ENCODE data around the gene ARHGAP5. TPM values are rescaled to one million over a fixed set of nuclear protein-coding genes. Genes with fewer than 3 reads are reported as not detected.

Gene ARHGAP5
- total RNA-seq, 2 donors from 2014 or later = 52.7 to 58.4 TPM

- DNase-seq = no peak
- WGBS, 2 donors = 15 to 27% methylated on average over 1 of the region's 1 CpG
- Histone ChIP-seq H3K9me3 (no peaks in the 10 kb centered on the region), H3K4me1 (no peaks in the 10 kb centered on the region), H3K4me3 (no peak overlapping the region), H3K36me3 (replicated peaks in 1 of 2; ENCODE audit: insufficient read depth in 1 of 2, low read depth in 2 of 2) (no peaks in the 10 kb centered on the region), H3K27ac (no peak overlapping the region), H3K27me3 (no peaks in the 10 kb centered on the region)
- ATAC-seq = no peak
- intact Hi-C loops (cut with DNase I) = no loop called here
- TF ChIP-seq CTCF (IDR thresholded peaks at IDR 0.05) (no peak), POLR2A (IDR thresholded peaks at IDR 0.05) (no peak)
Observed at GRCh38 chr14:32038876-32039275, 38.2 kb upstream of the ARHGAP5 start.

GRCh38 chr14:32039401-32040030, 37.6 kb upstream of the ARHGAP5 start:
- DNase-seq (no peak), ATAC-seq (no peak)
- no peaks in the 10 kb centered on the region for H3K36me3 ChIP-seq (replicated peaks in 1 of 2; ENCODE audit: insufficient read depth in 1 of 2, low read depth in 2 of 2)
- no peaks in the 10 kb centered on the region for H3K4me1 ChIP-seq
- WGBS, 2 donors = 72 to 76% methylated on average over 7 of the region's 7 CpGs
- no peak overlapping the region for H3K4me3 ChIP-seq
- no peak for TF ChIP-seq CTCF (IDR thresholded peaks at IDR 0.05)
- no peak for TF ChIP-seq POLR2A (IDR thresholded peaks at IDR 0.05)
- H3K9me3 ChIP-seq = no peaks in the 10 kb centered on the region
- H3K27ac ChIP-seq = no peak overlapping the region
- intact Hi-C loops (cut with DNase I) = no loop called here
- H3K27me3 ChIP-seq = no peaks in the 10 kb centered on the region

GRCh38 chr14:32043624-32044023, 33.5 kb upstream of the ARHGAP5 start:
- H3K9me3 ChIP-seq = no peaks in the 10 kb centered on the region
- TF ChIP-seq POLR2A (IDR thresholded peaks at IDR 0.05) = no peak
- no peak for TF ChIP-seq CTCF (IDR thresholded peaks at IDR 0.05)
- H3K36me3 ChIP-seq (replicated peaks in 1 of 2; ENCODE audit: insufficient read depth in 1 of 2, low read depth in 2 of 2) = no peaks in the 10 kb centered on the region
- H3K4me1 ChIP-seq = no peaks in the 10 kb centered on the region
- intact Hi-C loops (cut with DNase I) = no loop called here
- peak overlapping the region in 1 of 4 donors; percentile 61 for H3K27ac ChIP-seq
- ATAC-seq (no peak), DNase-seq (no peak)
- H3K4me3 ChIP-seq = no peak overlapping the region
- H3K27me3 ChIP-seq = no peaks in the 10 kb centered on the region
- 37 to 41% methylated on average over 4 of the region's 4 CpGs for WGBS, 2 donors

- Histone ChIP-seq H3K4me1 (no peaks in the 10 kb centered on the region), H3K27me3 (no peaks in the 10 kb centered on the region), H3K4me3 (no peak overlapping the region), H3K36me3 (replicated peaks in 1 of 2; ENCODE audit: insufficient read depth in 1 of 2, low read depth in 2 of 2) (no peaks in the 10 kb centered on the region), H3K27ac (peak overlapping the region in 2 of 4 donors; percentile 0 to 61), H3K9me3 (no peaks in the 10 kb centered on the region)
- intact Hi-C loops (cut with DNase I) = no loop called here
- ATAC-seq (peak; percentile 59), DNase-seq (no peak)
- TF ChIP-seq POLR2A (IDR thresholded peaks at IDR 0.05) (no peak), CTCF (IDR thresholded peaks at IDR 0.05) (no peak)
- 15 to 19% methylated on average over 4 of the region's 4 CpGs for WGBS, 2 donors
Observed at GRCh38 chr14:32044454-32044853, 32.6 kb upstream of the ARHGAP5 start.

- ATAC-seq (no peak), DNase-seq (no peak)
- no peaks in the 10 kb centered on the region for H3K36me3 ChIP-seq (replicated peaks in 1 of 2; ENCODE audit: insufficient read depth in 1 of 2, low read depth in 2 of 2)
- no peak overlapping the region for H3K4me3 ChIP-seq
- intact Hi-C loops (cut with DNase I) = no loop called here
- no peaks in the 10 kb centered on the region for H3K4me1 ChIP-seq
- H3K27ac ChIP-seq = no peak overlapping the region
- no peak for TF ChIP-seq CTCF (IDR thresholded peaks at IDR 0.05)
- no peak for TF ChIP-seq POLR2A (IDR thresholded peaks at IDR 0.05)
- 65 to 71% methylated on average over 2 of the region's 2 CpGs for WGBS, 2 donors
- H3K27me3 ChIP-seq = no peaks in the 10 kb centered on the region
- H3K9me3 ChIP-seq = no peaks in the 10 kb centered on the region
Observed at GRCh38 chr14:32047791-32048190, 29.3 kb upstream of the ARHGAP5 start.

Measured in body of pancreas (tissue), 4 donors.